Lower lobe of right lung (tissue), 2 donors: ENCODE data around the gene CACTIN. TPM values are rescaled to one million over a fixed set of nuclear protein-coding genes. Genes with fewer than 3 reads are reported as not detected.
A peak's percentile ranks its signal among the peaks of the same experiment; 100 is the strongest.

Experiments
- ATAC-seq, 2 donors: fragments of 200-7000 bp; cut with Tn5 transposase; one replicate each; pipeline ENCODE4 v1.9.1; 2020 to 2022; ENCODE audit warnings: mild to moderate bottlenecking in 2 of 2, moderate library complexity in 2 of 2
- DNase-seq: peaks from one replicate; pipeline ENCODE4 v3.0.0-alpha.2; 2020
- H3K27ac ChIP-seq: fragments of 200-600 bp; one replicate; pipeline ENCODE4 v1.8.0; 2022
- H3K27me3 ChIP-seq: fragments of 200-600 bp; one replicate; pipeline ENCODE4 v1.8.0; 2022; ENCODE audit warnings: low read depth
- H3K36me3 ChIP-seq: fragments of 200-600 bp; one replicate; pipeline ENCODE4 v1.8.0; 2022; ENCODE audit warnings: mild to moderate bottlenecking
- H3K4me1 ChIP-seq: fragments of 200-600 bp; one replicate; pipeline ENCODE4 v1.8.0; 2022
- H3K4me3 ChIP-seq: fragments of 200-600 bp; one replicate; pipeline ENCODE4 v1.8.0; 2022; ENCODE audit warnings: mild to moderate bottlenecking
- H3K9me3 ChIP-seq: fragments of 200-600 bp; one replicate; pipeline ENCODE4 v1.8.0; 2022
- CTCF ChIP-seq: fragments of 200-600 bp; IDR thresholded peaks from one replicate; pipeline ENCODE4 v1.8.0; 2022; ENCODE audit warnings: antibody characterized with exemption, mild to moderate bottlenecking
- intact Hi-C: fragments of 100-400 bp; cut with DNase I; formaldehyde crosslinking; loops from one replicate; pipeline ENCODE4 v1.11.0; 2022
- total RNA-seq: library from RNA; stranded (reverse); fragmentation: NEBNext Ultra II Directional; extraction: Animal tissue kit (Norgen Biotek cat#: 25700); gene quantifications from one replicate; pipeline ENCODE4 v1.2.1, GENCODE V29; 2021
- donor health status: DM: no; HTN: yes; CAD: no; lungs with severe emphysema.

CACTIN gene
- total RNA-seq, 1 donor from 2014 or later = 20.3 TPM

- intact Hi-C loops = no loop called here
- H3K9me3 ChIP-seq = no peaks in the 10 kb centered on the region
- no peak for DNase-seq
These were observed 17.9 kb upstream of the CACTIN start for GRCh38 chr19:3644351-3645066.

GRCh38 chr19:3643674-3644313 is 17.2 kb upstream of the CACTIN start:
- no peaks in the 10 kb centered on the region for H3K4me1 ChIP-seq
- H3K36me3 ChIP-seq = peaks cover 92% of the 10 kb centered on the region
- H3K27me3 ChIP-seq = no peaks in the 10 kb centered on the region
- H3K4me3 ChIP-seq = no peak overlapping the region
- H3K27ac ChIP-seq = no peak overlapping the region
- DNase-seq (no peak), ATAC-seq (peak in 1 of 2 donors; percentile 6)
- intact Hi-C loops = no loop called here
- TF ChIP-seq CTCF = no peak
- no peaks in the 10 kb centered on the region for H3K9me3 ChIP-seq

More at GRCh38 chr19:3644351-3645066, 17.9 kb upstream of the CACTIN start:
- ATAC-seq = peak in 1 of 2 donors; percentile 9
- no peak for TF ChIP-seq CTCF
- H3K36me3 ChIP-seq = peaks cover 85% of the 10 kb centered on the region
- H3K4me1 ChIP-seq = no peaks in the 10 kb centered on the region
- no peak overlapping the region for H3K4me3 ChIP-seq
- no peak overlapping the region for H3K27ac ChIP-seq
- H3K27me3 ChIP-seq = no peaks in the 10 kb centered on the region

- Histone ChIP-seq H3K27ac (no peak overlapping the region), H3K4me1 (no peaks in the 10 kb centered on the region), H3K9me3 (no peaks in the 10 kb centered on the region), H3K36me3 (peaks cover 92% of the 10 kb centered on the region), H3K27me3 (no peaks in the 10 kb centered on the region), H3K4me3 (no peak overlapping the region)
- intact Hi-C loops = no loop called here
- no peak for DNase-seq
- TF ChIP-seq CTCF = no peak
- ATAC-seq = no peak
These were observed 16.5 kb upstream of the CACTIN start for GRCh38 chr19:3642987-3643673.

GRCh38 chr19:3642296-3642695 is 15.7 kb upstream of the CACTIN start:
- TF ChIP-seq CTCF = no peak
- Histone ChIP-seq H3K27me3 (no peaks in the 10 kb centered on the region), H3K27ac (no peak overlapping the region), H3K4me3 (no peak overlapping the region), H3K9me3 (no peaks in the 10 kb centered on the region), H3K36me3 (peaks cover 89% of the 10 kb centered on the region), H3K4me1 (no peaks in the 10 kb centered on the region)
- DNase-seq (no peak), ATAC-seq (no peak)
- intact Hi-C loops = no loop called here

GRCh38 chr19:3641515-3642269 is 15.1 kb upstream of the CACTIN start:
- H3K36me3 ChIP-seq = peaks cover 93% of the 10 kb centered on the region
- DNase-seq = no peak
- ATAC-seq = no peak

More at GRCh38 chr19:3641515-3642269, 15.1 kb upstream of the CACTIN start:
- Histone ChIP-seq H3K27ac (no peak overlapping the region), H3K9me3 (no peaks in the 10 kb centered on the region), H3K27me3 (no peaks in the 10 kb centered on the region), H3K4me1 (no peaks in the 10 kb centered on the region), H3K4me3 (no peak overlapping the region)
- intact Hi-C loops = no loop called here
- TF ChIP-seq CTCF = no peak
